ENCODE data around the gene SEMA3D. TPM values are rescaled to one million over a fixed set of nuclear protein-coding genes. Genes with fewer than 3 reads are reported as not detected.
"Not testable (repeated sequence)": the region's sequence is repeated elsewhere in the genome, so short reads cannot be mapped to it uniquely, and the experiment has no call there.

Gene SEMA3D
- total and polyA plus RNA-seq, 2 experiments from 2014 or later = 1.5 to 7.2 TPM

GRCh38 chr7:84997626-84998025, 189.2 kb downstream of the SEMA3D start (continued):
- no peak for TF ChIP-seq REST (IDR thresholded peaks at IDR 0.05; ENCODE audit: unreplicated experiment)
- TF ChIP-seq, protein P1, sequence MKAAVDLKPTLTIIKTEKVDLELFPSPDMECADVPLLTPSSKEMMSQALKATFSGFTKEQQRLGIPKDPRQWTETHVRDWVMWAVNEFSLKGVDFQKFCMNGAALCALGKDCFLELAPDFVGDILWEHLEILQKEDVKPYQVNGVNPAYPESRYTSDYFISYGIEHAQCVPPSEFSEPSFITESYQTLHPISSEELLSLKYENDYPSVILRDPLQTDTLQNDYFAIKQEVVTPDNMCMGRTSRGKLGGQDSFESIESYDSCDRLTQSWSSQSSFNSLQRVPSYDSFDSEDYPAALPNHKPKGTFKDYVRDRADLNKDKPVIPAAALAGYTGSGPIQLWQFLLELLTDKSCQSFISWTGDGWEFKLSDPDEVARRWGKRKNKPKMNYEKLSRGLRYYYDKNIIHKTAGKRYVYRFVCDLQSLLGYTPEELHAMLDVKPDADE (IDR thresholded peaks at IDR 0.05) = no peak
- no peak for TF ChIP-seq EZH2 (IDR thresholded peaks at IDR 0.05; ENCODE audit: low read depth, unreplicated experiment)
- no peak for TF ChIP-seq ZNF331 (CRISPR knock-in tag; IDR thresholded peaks at IDR 0.05; ENCODE audit: low read depth)
- TF ChIP-seq JUNB (IDR thresholded peaks at IDR 0.05; ENCODE audit: unreplicated experiment) = no peak
- TF ChIP-seq POLR2AphosphoS5 (IDR thresholded peaks at IDR 0.05; ENCODE audit: low read depth) = no peak

GRCh38 chr7:84992954-84993353, 193.9 kb downstream of the SEMA3D start:
- ATAC-seq; H4K20me1 ChIP-seq (replicated peaks; ENCODE audit: insufficient read depth); H3K36me3 Mint-ChIP-seq (ENCODE audit: low read depth); H3K27me3 ChIP-seq (ENCODE audit: insufficient read depth); H3F3A ChIP-seq (replicated peaks; ENCODE audit: low read depth); DNase-seq (ENCODE audit: low spot score); H2AFZ ChIP-seq; H3K4me1 ChIP-seq (ENCODE audit: insufficient read depth); H3K27me3 Mint-ChIP-seq (ENCODE audit: insufficient read depth, low read depth, poor library complexity); H3K36me3 ChIP-seq (ENCODE audit: insufficient read depth); H3K9me2 ChIP-seq (ENCODE audit: insufficient read depth); H3K4me3 ChIP-seq; H3K27ac ChIP-seq (ENCODE audit: low read depth); H3K79me2 ChIP-seq (replicated peaks; ENCODE audit: insufficient read depth); H3K4me3 Mint-ChIP-seq; H3K4me2 ChIP-seq; H3K27ac Mint-ChIP-seq: not testable (repeated sequence)
- Mint-ChIP-seq H3K9me3 (peaks cover 29% of the 10 kb centered on the region), H3K4me1 (peaks cover 10% of the 10 kb centered on the region)

DNA sequence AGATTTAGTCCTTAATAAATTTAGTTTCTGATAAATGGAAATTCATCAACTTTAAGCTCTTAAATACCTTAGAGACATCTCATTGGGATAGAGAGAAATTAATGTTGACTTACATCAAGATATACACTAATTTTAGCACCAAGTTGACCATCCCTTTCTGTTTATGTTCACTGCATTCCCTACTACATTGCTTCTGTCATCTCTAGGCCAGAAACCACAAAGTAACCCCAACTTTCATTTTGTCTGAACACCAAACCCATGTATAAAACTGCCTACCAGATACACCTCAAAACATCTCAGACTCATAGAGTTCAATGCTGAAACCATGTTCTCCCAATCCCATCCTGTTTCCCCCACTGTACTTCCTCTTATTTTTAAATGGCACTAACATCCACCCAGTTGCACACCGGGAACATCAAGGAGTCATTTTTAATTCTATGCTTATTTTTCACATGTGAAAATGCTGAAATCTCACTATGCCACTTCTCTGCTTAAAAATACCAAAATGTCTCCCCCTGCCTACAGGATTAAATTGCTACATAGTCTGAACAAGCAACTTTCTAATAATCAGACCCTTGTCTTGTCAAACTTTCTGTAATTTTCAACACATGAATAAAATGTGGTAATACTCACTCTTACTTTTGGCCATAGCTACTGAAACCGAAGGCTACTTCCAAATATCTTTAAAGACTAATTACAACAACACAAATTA, 201.6 kb downstream of the SEMA3D start:
- no peak overlapping the region for H2AFZ ChIP-seq
- Mint-ChIP-seq H3K27ac (no peak overlapping the region), H3K4me1 (peaks cover 9% of the 10 kb centered on the region)
- no peak for TF ChIP-seq STAT1 (IDR thresholded peaks at IDR 0.05; ENCODE audit: unreplicated experiment)
- TF ChIP-seq NANOG (IDR thresholded peaks at IDR 0.05; ENCODE audit: borderline replicate concordance) = no peak
- TF ChIP-seq ZNF462 (CRISPR knock-in tag; IDR thresholded peaks at IDR 0.05) = no peak
- TF ChIP-seq ZNF331 (CRISPR knock-in tag; IDR thresholded peaks at IDR 0.05; ENCODE audit: low read depth) = no peak

More for the DNA sequence above, 201.6 kb downstream of the SEMA3D start:
- peaks cover 11% of the 10 kb centered on the region for H3K27me3 Mint-ChIP-seq (ENCODE audit: insufficient read depth, low read depth, poor library complexity)
- Histone ChIP-seq H3K9me2 (ENCODE audit: insufficient read depth) (peaks cover 4% of the 10 kb centered on the region), H3K27me3 (ENCODE audit: insufficient read depth) (no peaks in the 10 kb centered on the region), H3K36me3 (ENCODE audit: insufficient read depth) (no peaks in the 10 kb centered on the region), H3K4me3 (no peak overlapping the region), H3K4me1 (ENCODE audit: insufficient read depth) (no peaks in the 10 kb centered on the region), H3K4me2 (no peak overlapping the region), H3K27ac (ENCODE audit: low read depth) (no peak overlapping the region), H3F3A (replicated peaks; ENCODE audit: low read depth) (no peaks in the 10 kb centered on the region), H4K20me1 (replicated peaks; ENCODE audit: insufficient read depth) (no peaks in the 10 kb centered on the region), H3K79me2 (replicated peaks; ENCODE audit: insufficient read depth) (no peaks in the 10 kb centered on the region)
- no peaks in the 10 kb centered on the region; the same call in 2 of the 3 replicates for H3K36me3 Mint-ChIP-seq (ENCODE audit: low read depth)
- H3K9me3 Mint-ChIP-seq = peaks cover 2% of the 10 kb centered on the region; the same call in 1 of the 3 replicates
- no peak for ATAC-seq
- DNase-seq (ENCODE audit: low spot score) = no peak
- H3K4me3 Mint-ChIP-seq = no peak overlapping the region

Data from GM23338 (cell line).